Astrocyte (in vitro differentiated cells and primary cell): ENCODE measurements around the gene CTAGE15. TPM values are rescaled to one million over a fixed set of nuclear protein-coding genes. Genes with fewer than 3 reads are reported as not detected.
"Not testable (repeated sequence)": the region's sequence is repeated elsewhere in the genome, so short reads cannot be mapped to it uniquely, and the experiment has no call there.

ENCODE experiments used
- DNase-seq: peaks from one replicate; pipeline ENCODE4 v3.0.0-alpha.2; 2010; ENCODE audit warnings: low read depth
- FAIRE-seq: peaks from 2 replicates; lab custom pipeline; 2011; peaks lifted over from hg19 to GRCh38; lab: Jason Lieb, UNC
- H2AFZ ChIP-seq: 2 replicates; pipeline ENCODE4 v1.6.0; 2012; ENCODE audit warnings: low read depth, low read length, inconsistent platforms
- H3K27ac ChIP-seq: 2 replicates; pipeline ENCODE4 v1.5.1; 2011; ENCODE audit warnings: low read depth, low read length, inconsistent platforms
- H3K27me3 ChIP-seq: 2 replicates; pipeline ENCODE4 v1.6.0; 2011; ENCODE audit warnings: low read length, inconsistent platforms; ENCODE audit not compliant: insufficient read depth
- H3K36me3 ChIP-seq: 2 replicates; pipeline ENCODE4 v1.5.1; 2011; ENCODE audit warnings: low read length, inconsistent platforms; ENCODE audit not compliant: insufficient read depth
- H3K4me1 ChIP-seq: 2 replicates; pipeline ENCODE4 v1.5.1; 2011; ENCODE audit warnings: low read length, inconsistent platforms; ENCODE audit not compliant: insufficient read depth
- H3K4me2 ChIP-seq: 2 replicates; pipeline ENCODE4 v1.6.0; 2012; ENCODE audit warnings: low read length, inconsistent platforms
- H3K4me3 ChIP-seq: 2 replicates; pipeline ENCODE4 v1.5.1; 2011; ENCODE audit warnings: low read depth, mild to moderate bottlenecking, low read length, inconsistent platforms; ENCODE audit not compliant: insufficient read depth
- H3K79me2 ChIP-seq: 2 replicates; pipeline ENCODE4 v1.6.0; 2012; ENCODE audit warnings: mild to moderate bottlenecking, low read length, inconsistent platforms; ENCODE audit not compliant: insufficient read depth
- H3K9ac ChIP-seq: 2 replicates; pipeline ENCODE4 v1.6.0; 2012; ENCODE audit warnings: mild to moderate bottlenecking, low read length, inconsistent platforms
- H3K9me3 ChIP-seq: 2 replicates; pipeline ENCODE4 v1.5.1; 2012; ENCODE audit warnings: low read depth, mild to moderate bottlenecking, low read length, inconsistent platforms; ENCODE audit not compliant: insufficient read depth
- H4K20me1 ChIP-seq: 2 replicates; pipeline ENCODE4 v1.6.0; 2012; ENCODE audit warnings: low read length, inconsistent platforms; ENCODE audit not compliant: insufficient read depth
- H3K27ac Mint-ChIP-seq: one replicate; pipeline ENCODE4 v1.8.0; 2021; ENCODE audit warnings: mild to moderate bottlenecking, mixed read lengths; ENCODE audit not compliant: unreplicated experiment
- H3K27me3 Mint-ChIP-seq: one replicate; pipeline ENCODE4 v1.8.0; 2021; ENCODE audit warnings: low read depth, mixed read lengths; ENCODE audit not compliant: unreplicated experiment
- H3K36me3 Mint-ChIP-seq: one replicate; pipeline ENCODE4 v1.8.0; 2021; ENCODE audit warnings: low read depth, mixed read lengths; ENCODE audit not compliant: unreplicated experiment
- H3K4me1 Mint-ChIP-seq: one replicate; pipeline ENCODE4 v1.8.0; 2021; ENCODE audit warnings: low read depth, mixed read lengths; ENCODE audit not compliant: unreplicated experiment
- H3K4me3 Mint-ChIP-seq: one replicate; pipeline ENCODE4 v1.8.0; 2021; ENCODE audit warnings: mild to moderate bottlenecking, moderate library complexity, mixed read lengths; ENCODE audit not compliant: unreplicated experiment
- H3K9me3 Mint-ChIP-seq: one replicate; pipeline ENCODE4 v1.8.0; 2021; ENCODE audit warnings: mild to moderate bottlenecking, mixed read lengths; ENCODE audit not compliant: unreplicated experiment
- total RNA-seq: library from RNA; stranded (reverse); gene quantifications from 2 replicates; pipeline ENCODE4 v1.2.1, GENCODE V29; 2021

CTAGE15 gene
- total RNA-seq, 1 donor from 2014 or later, result not detected

- H3K79me2 ChIP-seq, FAIRE-seq, H3K27ac Mint-ChIP-seq, H3K9ac ChIP-seq, DNase-seq, H3K4me3 Mint-ChIP-seq, H4K20me1 ChIP-seq, H3K27me3 Mint-ChIP-seq, H3K9me3 ChIP-seq, H2AFZ ChIP-seq, H3K4me3 ChIP-seq, H3K4me2 ChIP-seq, H3K27me3 ChIP-seq, H3K4me1 Mint-ChIP-seq, H3K4me1 ChIP-seq, H3K36me3 ChIP-seq, H3K9me3 Mint-ChIP-seq, H3K27ac ChIP-seq, H3K36me3 Mint-ChIP-seq: not testable (repeated sequence)
Observed at GRCh38 chr7:143620058-143620457, 48.5 kb downstream of the CTAGE15 start.

GRCh38 chr7:143620646-143621045, 49.0 kb downstream of the CTAGE15 start, which contains the start of gene TCAF2:
Gene TCAF2 (plus strand): TSS chr7:143620974.
- H2AFZ ChIP-seq, H3K9me3 Mint-ChIP-seq, H4K20me1 ChIP-seq, H3K4me2 ChIP-seq, H3K36me3 ChIP-seq, FAIRE-seq, H3K4me3 ChIP-seq, DNase-seq, H3K27me3 Mint-ChIP-seq, H3K4me1 ChIP-seq, H3K79me2 ChIP-seq, H3K4me3 Mint-ChIP-seq, H3K27ac Mint-ChIP-seq, H3K9ac ChIP-seq, H3K4me1 Mint-ChIP-seq, H3K9me3 ChIP-seq, H3K27ac ChIP-seq, H3K36me3 Mint-ChIP-seq, H3K27me3 ChIP-seq: not testable (repeated sequence)

GRCh38 chr7:143621175-143621574, 49.6 kb downstream of the CTAGE15 start:
- not testable (repeated sequence) for H3K4me3 ChIP-seq, H2AFZ ChIP-seq, H3K9ac ChIP-seq, DNase-seq, H3K79me2 ChIP-seq, H3K27ac ChIP-seq, H3K4me3 Mint-ChIP-seq, H4K20me1 ChIP-seq, H3K9me3 ChIP-seq, H3K4me1 ChIP-seq, H3K27ac Mint-ChIP-seq, H3K36me3 Mint-ChIP-seq, H3K4me2 ChIP-seq, H3K27me3 Mint-ChIP-seq, H3K27me3 ChIP-seq, H3K9me3 Mint-ChIP-seq, FAIRE-seq, H3K36me3 ChIP-seq, H3K4me1 Mint-ChIP-seq

- not testable (repeated sequence) for H2AFZ ChIP-seq, H3K4me1 ChIP-seq, H3K9me3 Mint-ChIP-seq, H4K20me1 ChIP-seq, H3K9ac ChIP-seq, H3K36me3 ChIP-seq, H3K27me3 Mint-ChIP-seq, H3K4me2 ChIP-seq, H3K27ac ChIP-seq, H3K4me3 Mint-ChIP-seq, H3K9me3 ChIP-seq, H3K79me2 ChIP-seq, H3K4me1 Mint-ChIP-seq, DNase-seq, H3K4me3 ChIP-seq, FAIRE-seq, H3K27me3 ChIP-seq, H3K36me3 Mint-ChIP-seq, H3K27ac Mint-ChIP-seq
Observed at GRCh38 chr7:143622130-143622529, 50.5 kb downstream of the CTAGE15 start.

Other genes with a start within 250 kb of the CTAGE15 start
- 7.6 and 8.0 TPM in 2 replicates for gene FAM131B, start 209.1 kb upstream of the CTAGE15 start, total RNA-seq
- gene ZYX, start 190.5 kb upstream of the CTAGE15 start, total RNA-seq, result 477 and 523 TPM in 2 replicates
- 0.96 and 2.6 TPM in 2 replicates for gene EPHA1, start 162.9 kb upstream of the CTAGE15 start, total RNA-seq
- not detected in 2 replicates for gene TAS2R60, start 128.3 kb upstream of the CTAGE15 start, total RNA-seq
- gene TAS2R41, start 93.9 kb upstream of the CTAGE15 start, total RNA-seq, result not detected in 2 replicates
- gene TCAF2, start 49.2 kb downstream of the CTAGE15 start, total RNA-seq, result 1.9 and 2.0 TPM in 2 replicates
- 0.18 TPM in 1 of 2 replicates, not detected in the other for gene CTAGE6, start 185.9 kb downstream of the CTAGE15 start, total RNA-seq